IPS DF 6.9 (cell line): ENCODE measurements around the gene CTDSP2.
A peak's percentile ranks its signal among the peaks of the same experiment; 100 is the strongest.

ENCODE experiments used
- DNase-seq: peaks from one replicate; pipeline ENCODE4 v3.0.0-alpha.2; 2013; ENCODE audit warnings: low read depth, low spot score
- H3K27ac ChIP-seq: one replicate; pipeline ENCODE4 v1.5.1; 2013; ENCODE audit warnings: low read length, control low read depth
- H3K27me3 ChIP-seq: 2 replicates; pipeline ENCODE4 v1.6.1; 2013; ENCODE audit warnings: mild to moderate bottlenecking, low read length; ENCODE audit not compliant: control insufficient read depth, insufficient read depth
- H3K36me3 ChIP-seq: 2 replicates; pipeline ENCODE4 v1.6.1; 2013; ENCODE audit warnings: low read length; ENCODE audit not compliant: control insufficient read depth, insufficient read depth
- H3K4me1 ChIP-seq: 2 replicates; pipeline ENCODE4 v1.6.1; 2013; ENCODE audit warnings: low read length; ENCODE audit not compliant: control insufficient read depth, insufficient read depth
- H3K4me3 ChIP-seq: 2 replicates; pipeline ENCODE4 v1.5.1; 2013; ENCODE audit warnings: mild to moderate bottlenecking, low read length
- H3K9me3 ChIP-seq: 2 replicates; pipeline ENCODE4 v1.6.1; 2013; ENCODE audit warnings: low read length, inconsistent platforms; ENCODE audit not compliant: control insufficient read depth, insufficient read depth
- WGBS: extraction: QIAGEN DNeasy Blood & Tissue Kit; methylation state at CpG from one replicate; pipeline ENCODE4 v1.1.7; 2013; ENCODE audit warnings: mixed read lengths, missing lambda C conversion rate; ENCODE audit not compliant: insufficient read length, insufficient coverage; 5-methylcytosine and 5-hydroxymethylcytosine counted together

Gene CTDSP2, protein sequence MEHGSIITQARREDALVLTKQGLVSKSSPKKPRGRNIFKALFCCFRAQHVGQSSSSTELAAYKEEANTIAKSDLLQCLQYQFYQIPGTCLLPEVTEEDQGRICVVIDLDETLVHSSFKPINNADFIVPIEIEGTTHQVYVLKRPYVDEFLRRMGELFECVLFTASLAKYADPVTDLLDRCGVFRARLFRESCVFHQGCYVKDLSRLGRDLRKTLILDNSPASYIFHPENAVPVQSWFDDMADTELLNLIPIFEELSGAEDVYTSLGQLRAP

DNA sequence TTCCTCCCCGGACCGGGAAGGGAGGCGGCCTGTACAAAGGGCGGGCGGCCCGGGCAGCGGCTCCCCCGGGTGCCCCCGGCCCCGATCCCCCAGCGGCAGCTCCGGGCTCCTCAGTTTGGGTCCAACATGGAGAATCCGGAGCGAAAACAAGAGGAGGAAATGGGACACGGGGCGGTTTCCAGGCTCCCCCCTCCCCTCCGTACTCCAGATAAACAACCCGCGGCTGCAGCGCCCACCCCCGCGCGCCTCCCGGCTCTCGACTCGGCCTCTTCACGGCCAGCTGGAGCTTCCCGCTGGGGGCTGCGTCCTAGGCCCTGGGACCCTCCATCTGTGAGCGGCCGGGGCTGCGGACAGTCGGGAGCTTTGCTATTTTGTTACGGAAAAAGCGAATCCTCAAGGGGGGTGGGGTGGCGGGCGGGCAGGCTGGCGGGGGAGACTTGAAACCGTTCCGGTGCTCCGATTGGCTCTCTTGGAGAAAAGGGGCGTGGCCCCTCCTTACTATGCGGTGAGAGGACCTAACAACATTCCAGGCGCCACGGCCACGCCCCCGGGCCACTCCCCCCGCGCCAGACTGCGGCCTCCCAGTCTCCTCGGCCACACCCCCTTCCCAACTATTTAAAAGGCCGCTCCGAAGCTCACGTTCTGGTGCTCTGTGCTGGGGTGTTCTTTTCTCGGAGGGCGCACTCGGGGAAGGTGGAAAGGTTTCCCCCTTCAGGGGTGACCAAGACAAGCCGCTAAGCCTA is at the start of gene CTDSP2:
CTDSP2 (minus strand) TSS at position 153 of the 743 bp plus-strand sequence. CDS start 294 bp downstream, outside the sequence.
- Histone ChIP-seq H3K4me1 (peaks cover 16% of the 10 kb centered on the region), H3K27ac (no peak within 1 kb of the TSS), H3K4me3 (peak within 1 kb of the TSS; percentile 89), H3K27me3 (no peaks in the 10 kb centered on the region), H3K9me3 (no peaks in the 10 kb centered on the region), H3K36me3 (no peaks in the 10 kb centered on the region)
- DNase-seq, result no peak
- WGBS, result no CpG with 5 or more reads among the region's 58 CpGs

DNA sequence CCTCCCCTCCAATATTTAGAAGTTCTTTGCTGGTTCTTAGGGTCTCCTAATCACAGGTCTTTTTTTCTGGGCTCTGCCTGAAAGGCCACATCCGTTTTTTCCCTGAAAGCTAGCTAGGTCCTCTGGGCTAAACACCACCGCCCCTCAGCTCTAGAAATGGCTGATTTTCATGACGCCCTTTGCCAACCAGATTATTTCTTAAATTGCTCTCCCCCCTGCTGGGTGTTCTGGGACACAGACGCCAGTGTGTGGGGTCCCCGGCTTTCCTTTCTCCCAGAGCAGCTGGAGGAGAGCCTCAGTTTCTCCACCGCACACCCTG is 49.5 kb upstream of the CTDSP2 start:
- no peak overlapping the region for H3K27ac ChIP-seq
- no peaks in the 10 kb centered on the region for H3K36me3 ChIP-seq
- WGBS, result no CpG with 5 or more reads among the region's 6 CpGs
- H3K27me3 ChIP-seq, result no peaks in the 10 kb centered on the region
- H3K4me1 ChIP-seq, result peaks cover 6% of the 10 kb centered on the region
- DNase-seq, result no peak
- H3K4me3 ChIP-seq, result peak overlapping the region; percentile 43; the same call in 1 of the 2 replicates
- H3K9me3 ChIP-seq, result no peaks in the 10 kb centered on the region

DNA sequence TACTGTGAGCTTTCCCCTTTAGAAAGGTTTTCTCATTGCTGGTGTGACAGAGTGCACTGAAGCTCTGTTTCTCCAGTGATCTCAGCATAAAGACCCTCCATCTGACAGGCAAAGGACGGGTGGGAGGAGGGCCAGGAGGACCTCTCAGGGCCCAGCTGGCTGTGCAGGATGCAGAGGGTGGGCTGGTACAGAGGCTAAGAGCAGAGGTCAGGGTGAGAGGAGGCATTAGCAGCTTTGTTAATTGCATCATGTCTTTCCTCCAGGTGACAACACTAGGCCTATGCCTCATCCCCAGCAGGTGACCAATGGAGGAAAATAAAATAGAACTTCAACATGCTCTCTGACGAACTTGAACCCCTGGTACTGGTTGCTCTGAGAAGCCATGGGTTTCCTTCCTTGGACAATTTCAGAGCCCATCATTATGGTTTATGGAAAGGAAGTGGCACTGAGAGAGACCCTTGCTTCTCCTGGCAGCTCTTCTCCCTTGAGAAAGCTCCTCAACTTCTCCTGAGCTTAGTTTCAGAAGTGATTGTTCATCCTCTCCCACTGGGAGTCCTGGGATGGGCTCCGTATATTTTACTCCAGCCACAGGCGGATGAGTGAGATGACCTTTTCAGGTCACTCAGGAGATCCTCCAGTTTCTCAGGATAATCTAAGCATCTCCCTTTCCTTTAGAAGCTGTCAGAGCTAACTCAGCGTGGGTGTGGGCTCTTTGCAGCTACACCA is 49.0 kb upstream of the CTDSP2 start:
- DNase-seq, result no peak
- Histone ChIP-seq H3K36me3 (no peaks in the 10 kb centered on the region), H3K27ac (no peak overlapping the region), H3K4me3 (no peak overlapping the region), H3K27me3 (no peaks in the 10 kb centered on the region), H3K4me1 (peaks cover 6% of the 10 kb centered on the region), H3K9me3 (no peaks in the 10 kb centered on the region)
- no CpG with 5 or more reads among the region's 5 CpGs for WGBS

DNA sequence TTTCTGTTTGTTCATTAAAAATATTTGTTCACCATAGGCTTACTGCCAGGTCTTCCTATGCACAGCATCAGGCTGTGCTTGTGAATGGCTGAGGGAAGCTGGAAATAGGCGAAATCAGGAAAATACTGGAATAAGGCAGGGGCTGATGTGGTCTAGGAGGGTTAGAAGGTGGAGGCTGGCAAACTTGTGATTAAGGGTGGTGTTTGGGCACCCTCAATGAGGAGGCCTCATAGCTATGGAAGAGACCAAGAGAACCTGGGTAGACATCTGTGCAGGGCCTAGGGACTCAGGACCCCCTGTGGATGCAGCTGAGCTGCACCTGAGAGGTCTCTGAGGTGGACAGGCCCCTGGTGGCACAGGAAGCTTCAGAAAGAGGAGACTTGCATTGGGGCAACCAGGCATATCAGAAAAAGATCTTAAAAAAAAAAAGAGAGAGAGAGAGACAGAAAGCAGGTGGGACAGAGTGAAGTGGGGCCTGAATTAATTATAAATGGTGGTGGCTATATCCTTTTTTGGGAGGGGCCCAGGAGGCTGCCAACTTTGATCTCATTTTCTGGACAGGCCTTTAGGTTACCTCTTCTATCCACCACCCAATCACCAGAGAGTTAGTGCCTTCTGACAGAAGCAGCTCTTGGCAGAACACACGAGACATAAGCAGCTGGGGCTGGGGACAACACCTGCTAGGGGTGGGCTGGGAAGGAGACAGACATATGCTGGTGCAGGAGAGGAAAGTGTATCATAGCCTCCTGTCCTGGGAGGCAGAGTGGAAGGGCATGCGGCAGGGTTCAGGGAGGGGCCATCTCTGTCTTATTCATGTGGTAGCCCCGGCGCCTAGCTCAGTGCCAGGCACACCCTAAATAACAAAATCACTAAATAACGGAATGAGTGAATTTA is 48.1 kb upstream of the CTDSP2 start:
- WGBS, result no CpG with 5 or more reads among the region's 6 CpGs
- Histone ChIP-seq H3K27ac (no peak overlapping the region), H3K4me1 (peaks cover 6% of the 10 kb centered on the region)

DNA sequence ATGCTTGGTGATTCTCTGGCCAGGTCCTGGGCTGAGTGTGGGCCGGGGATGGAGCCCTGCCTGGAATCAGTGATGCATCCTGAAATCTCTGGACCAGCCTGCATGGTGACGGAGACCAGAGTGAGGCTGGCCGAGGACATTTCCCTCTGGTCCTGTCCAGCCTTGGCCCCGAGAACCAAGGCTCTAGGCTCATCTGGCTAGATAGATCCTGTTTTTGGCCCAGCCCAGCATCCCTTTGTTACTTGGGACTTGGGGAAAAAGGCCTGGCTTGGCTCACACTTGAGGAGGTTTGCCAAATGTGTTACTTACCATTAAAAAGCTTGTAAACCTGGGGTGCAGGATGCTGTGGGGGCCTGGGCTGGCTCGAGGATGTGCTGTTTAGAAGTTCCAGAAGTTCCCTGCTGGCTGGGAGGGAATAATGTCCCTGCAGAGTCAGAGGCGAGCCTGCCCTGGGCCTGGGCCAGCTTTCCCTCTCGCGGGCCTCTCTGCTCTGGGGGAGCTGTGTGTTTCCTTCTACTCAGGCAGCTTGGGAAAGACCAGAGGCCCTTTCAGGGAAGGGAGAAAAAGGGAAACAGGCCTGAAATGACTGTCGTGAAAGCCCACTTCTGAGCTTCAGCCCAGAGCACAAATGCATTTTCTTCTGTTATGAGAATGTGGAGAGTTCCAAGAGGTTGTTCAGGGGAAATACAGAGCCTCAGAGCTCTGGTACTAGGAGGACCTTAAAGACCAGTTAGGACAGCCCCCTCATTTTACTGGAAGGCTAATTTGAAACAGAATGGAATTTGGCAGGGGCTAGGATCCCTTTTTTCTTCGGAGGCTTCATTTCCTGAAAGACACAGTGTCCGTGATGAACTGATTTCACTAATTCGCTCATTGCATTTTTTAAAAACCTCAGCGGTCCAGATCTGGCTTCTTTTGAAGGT is 47.2 kb upstream of the CTDSP2 start:
- Histone ChIP-seq H3K27ac (no peak overlapping the region), H3K4me3 (no peak overlapping the region), H3K27me3 (no peaks in the 10 kb centered on the region), H3K4me1 (peaks cover 7% of the 10 kb centered on the region), H3K36me3 (no peaks in the 10 kb centered on the region), H3K9me3 (no peaks in the 10 kb centered on the region)
- WGBS, result no CpG with 5 or more reads among the region's 13 CpGs
- DNase-seq, result no peak

More for the DNA sequence above, 48.1 kb upstream of the CTDSP2 start:
- Histone ChIP-seq H3K36me3 (no peaks in the 10 kb centered on the region), H3K9me3 (no peaks in the 10 kb centered on the region), H3K27me3 (no peaks in the 10 kb centered on the region), H3K4me3 (no peak overlapping the region)
- no peak for DNase-seq

DNA sequence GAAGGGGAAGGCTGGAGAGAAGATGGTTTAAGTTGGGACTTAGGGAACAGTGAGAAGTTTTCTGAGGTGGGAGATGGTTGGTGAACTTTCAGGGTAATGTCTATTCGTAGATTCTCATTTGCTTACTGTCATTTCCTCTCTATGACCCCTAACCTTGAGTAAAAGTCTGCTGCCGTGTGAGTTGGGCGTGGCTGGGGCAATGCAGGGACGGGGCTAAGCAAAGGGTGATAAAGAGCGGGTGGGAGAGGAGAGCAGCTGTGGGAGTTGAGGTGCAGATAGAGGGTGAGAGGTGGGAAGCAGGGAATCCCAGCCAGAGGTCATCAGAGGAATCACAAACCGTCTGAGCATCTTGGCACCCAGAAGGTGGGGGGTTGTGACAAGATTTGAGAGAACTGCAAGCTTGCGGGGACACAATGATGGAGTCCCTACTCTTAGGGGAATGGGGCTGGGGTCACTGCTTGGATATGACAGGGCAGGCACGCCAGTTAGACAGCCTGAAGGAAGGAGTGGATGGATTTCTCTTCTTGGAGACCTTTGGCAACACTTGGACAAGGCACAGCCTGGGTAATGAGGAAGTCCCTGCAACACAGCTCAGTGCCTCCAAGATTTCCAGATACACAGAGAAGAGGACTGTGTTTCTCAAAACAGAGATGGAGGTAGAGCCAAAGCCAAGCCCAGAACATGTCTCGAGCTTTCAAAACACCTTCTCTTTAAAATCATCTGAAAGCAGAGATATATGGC is 45.9 kb upstream of the CTDSP2 start:
- no CpG with 5 or more reads among the region's 9 CpGs for WGBS
- H3K27ac ChIP-seq, result no peak overlapping the region
- no peak for DNase-seq
- no peak overlapping the region for H3K4me3 ChIP-seq
- no peaks in the 10 kb centered on the region for H3K36me3 ChIP-seq
- H3K27me3 ChIP-seq, result no peaks in the 10 kb centered on the region
- H3K9me3 ChIP-seq, result no peaks in the 10 kb centered on the region
- peaks cover 8% of the 10 kb centered on the region for H3K4me1 ChIP-seq

DNA sequence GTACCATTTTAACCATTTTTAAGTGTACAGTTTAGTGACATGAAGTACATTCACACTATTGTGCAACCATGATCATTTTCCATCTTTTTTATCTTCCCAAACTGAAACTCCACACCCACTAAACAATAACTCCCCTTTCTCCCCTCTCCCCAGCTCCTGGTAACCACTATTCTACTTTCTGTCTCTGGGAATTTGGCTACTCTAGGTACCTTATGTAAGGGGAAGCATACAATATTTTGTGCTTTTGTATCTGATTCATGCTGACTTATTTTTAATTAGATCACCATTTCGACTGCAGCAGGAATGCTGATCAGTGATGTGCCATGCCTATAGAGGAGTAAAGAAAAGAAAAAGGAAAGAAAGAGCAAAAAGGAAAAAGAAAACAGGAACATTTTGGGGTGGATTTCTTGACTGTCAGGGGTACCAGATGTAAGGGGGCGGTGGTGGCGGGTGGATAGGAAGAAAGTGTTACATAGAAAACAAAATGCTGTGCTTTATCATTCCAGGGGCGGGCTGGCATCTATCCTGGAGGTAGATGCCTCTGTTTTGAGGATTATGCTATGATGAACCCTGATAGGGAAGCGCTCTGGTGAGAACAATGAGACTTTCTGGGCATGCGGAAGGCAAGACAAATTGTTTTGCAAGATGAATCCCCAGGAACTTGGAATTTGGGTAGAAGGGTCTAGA is 45.2 kb upstream of the CTDSP2 start:
- Histone ChIP-seq H3K27me3 (no peaks in the 10 kb centered on the region), H3K4me1 (peaks cover 6% of the 10 kb centered on the region; the same call in 1 of the 2 replicates), H3K27ac (no peak overlapping the region), H3K9me3 (no peaks in the 10 kb centered on the region), H3K36me3 (no peaks in the 10 kb centered on the region), H3K4me3 (no peak overlapping the region)
- WGBS, result no CpG with 5 or more reads among the region's 6 CpGs
- DNase-seq, result no peak

DNA sequence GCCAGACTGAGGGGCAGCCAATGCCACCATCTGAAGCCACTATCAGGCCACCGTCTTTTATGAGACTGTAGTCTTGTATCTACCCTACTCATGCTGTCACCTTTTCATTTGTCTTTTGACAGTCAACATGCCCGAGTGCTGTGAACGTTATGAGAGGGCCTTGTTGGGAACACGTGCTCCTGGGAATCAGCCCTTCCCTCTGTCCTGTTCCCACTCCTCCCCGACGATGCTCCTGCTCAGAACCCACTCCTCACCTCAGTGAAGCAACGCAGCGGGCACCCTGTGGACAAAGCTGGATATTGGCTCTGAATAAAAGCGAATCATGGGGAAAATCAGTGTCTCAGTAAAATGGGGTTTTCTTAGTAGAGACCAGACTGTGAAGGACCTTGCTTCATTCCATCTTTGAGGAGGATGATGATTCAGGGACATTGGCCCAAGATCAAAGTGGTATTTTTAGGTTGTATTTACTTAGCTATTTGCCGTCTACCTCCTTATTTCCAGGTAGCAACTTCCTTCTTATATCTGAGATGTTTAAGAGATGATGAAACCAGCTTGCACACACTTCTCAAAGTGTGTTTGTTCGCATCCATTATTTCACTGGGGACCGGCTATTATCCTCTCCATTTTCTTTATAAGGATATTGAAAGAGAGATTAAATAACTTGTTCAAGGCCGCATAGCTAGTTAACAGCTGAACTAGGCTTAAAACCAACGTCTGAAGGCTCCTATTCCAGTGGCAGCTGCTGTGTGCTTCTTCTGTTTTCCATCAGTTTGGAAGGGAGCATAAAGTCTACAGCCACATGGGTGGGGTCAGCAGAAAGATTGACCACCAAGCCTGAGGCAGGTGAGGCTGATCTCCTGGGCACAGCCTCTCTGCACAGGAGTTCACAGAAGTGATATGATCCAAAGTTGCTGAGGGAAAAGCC is 43.9 kb upstream of the CTDSP2 start:
- WGBS, result no CpG with 5 or more reads among the region's 14 CpGs
- H3K27ac ChIP-seq, result no peak overlapping the region
- peaks cover 6% of the 10 kb centered on the region; the same call in 1 of the 2 replicates for H3K4me1 ChIP-seq
- no peak for DNase-seq
- H3K4me3 ChIP-seq, result no peak overlapping the region
- no peaks in the 10 kb centered on the region for H3K9me3 ChIP-seq
- no peaks in the 10 kb centered on the region for H3K27me3 ChIP-seq
- no peaks in the 10 kb centered on the region for H3K36me3 ChIP-seq
